ENCODE data around the gene CLIP1.
"Not testable (repeated sequence)": the region's sequence is repeated elsewhere in the genome, so short reads cannot be mapped to it uniquely, and the experiment has no call there.

Gene CLIP1

DNA sequence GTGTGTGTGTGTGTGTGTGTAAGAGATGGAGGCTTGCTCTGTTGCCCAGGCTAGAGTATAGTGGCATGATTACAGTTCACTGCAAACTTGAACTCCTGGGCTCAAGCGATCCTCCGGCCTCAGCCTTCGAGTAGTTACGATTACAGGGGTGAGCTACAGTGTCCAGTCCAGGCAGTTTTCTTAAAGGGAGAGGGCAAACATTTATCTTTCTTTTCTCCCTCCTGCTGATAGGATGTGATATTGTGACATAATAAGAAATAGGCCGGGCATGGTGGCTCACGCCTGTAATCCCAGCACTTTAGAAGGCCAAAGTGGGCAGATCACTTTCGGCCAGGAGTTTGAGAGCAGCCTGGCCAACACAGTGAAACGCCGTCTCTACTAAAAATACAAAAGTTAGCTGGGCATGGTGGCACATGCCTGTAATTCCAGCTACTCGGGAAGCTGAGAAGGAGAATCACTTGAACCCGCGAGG lies 31.8 kb upstream of the CLIP1 start:
- H3K9ac ChIP-seq (ENCODE audit: low read length): no peak overlapping the region
- H3K4ac ChIP-seq (ENCODE audit: low read depth, low read length): no peak overlapping the region
- H2BK5ac ChIP-seq (ENCODE audit: low read depth, low read length, poor library complexity): no peak overlapping the region
- H3K36me3 ChIP-seq (ENCODE audit: control insufficient read depth in 1 of 2, insufficient read depth in 2 of 2, low read length in 2 of 2): peaks cover 0 to 1% of the 10 kb centered on the region in 2 experiments
- DNase-seq: no peak
- H2AK5ac ChIP-seq (ENCODE audit: low read length): no peak overlapping the region
- no peak overlapping the region for H3K23ac ChIP-seq (ENCODE audit: low read length)
- H3K4me1 ChIP-seq (ENCODE audit: control insufficient read depth in 1 of 2, insufficient read depth in 2 of 2, low read length in 2 of 2): peaks cover 0 to 2% of the 10 kb centered on the region in 2 experiments
- H3K79me2 ChIP-seq (ENCODE audit: control insufficient read depth, insufficient read depth, low read length, poor library complexity): no peaks in the 10 kb centered on the region
- peak overlapping the region; percentile 61 for H4K8ac ChIP-seq (ENCODE audit: low read depth, low read length)
- no peak overlapping the region for H4K12ac ChIP-seq (ENCODE audit: low read depth, low read length)
- no peak overlapping the region for H2AFZ ChIP-seq (ENCODE audit: insufficient read depth, low read length, poor library complexity)
- no peak overlapping the region for H3K4me2 ChIP-seq (ENCODE audit: low read length)
- WGBS (ENCODE audit: extremely low coverage, insufficient coverage, insufficient read length): no CpG with 5 or more reads among the region's 12 CpGs
- H3K27me3 ChIP-seq (ENCODE audit: insufficient read depth, low read length): no peaks in the 10 kb centered on the region
- no peak overlapping the region for H3K18ac ChIP-seq (ENCODE audit: low read length)
- H3K14ac ChIP-seq (ENCODE audit: low read length): no peak overlapping the region
- no peak overlapping the region for H3K27ac ChIP-seq (ENCODE audit: low read depth, low read length)
- no peak overlapping the region for H4K91ac ChIP-seq (ENCODE audit: low read depth, low read length)
- H3K79me1 ChIP-seq (ENCODE audit: low read length): peaks cover 7% of the 10 kb centered on the region
- no peak overlapping the region for H2BK120ac ChIP-seq (ENCODE audit: insufficient read depth, low read length, poor library complexity)
- no peak overlapping the region for H3K4me3 ChIP-seq (ENCODE audit: low read depth, low read length)
- no peaks in the 10 kb centered on the region for H3K9me3 ChIP-seq (ENCODE audit: insufficient read depth, low read depth, low read length)
- no peak overlapping the region for H2BK12ac ChIP-seq (ENCODE audit: low read length)

GRCh38 chr12:122452701-122453285 lies 30.3 kb upstream of the CLIP1 start:
- Histone ChIP-seq H3K23ac (ENCODE audit: low read length) (no peak overlapping the region), H3K9me3 (ENCODE audit: insufficient read depth, low read depth, low read length) (no peaks in the 10 kb centered on the region), H3K79me2 (ENCODE audit: control insufficient read depth, insufficient read depth, low read length, poor library complexity) (no peaks in the 10 kb centered on the region), H3K14ac (ENCODE audit: low read length) (no peak overlapping the region), H3K36me3 (ENCODE audit: control insufficient read depth in 1 of 2, insufficient read depth in 2 of 2, low read length in 2 of 2) (peaks cover 0 to 1% of the 10 kb centered on the region in 2 experiments), H3K4ac (ENCODE audit: low read depth, low read length) (no peak overlapping the region), H4K91ac (ENCODE audit: low read depth, low read length) (no peak overlapping the region), H2BK12ac (ENCODE audit: low read length) (no peak overlapping the region), H3K27ac (ENCODE audit: low read depth, low read length) (no peak overlapping the region), H3K79me1 (ENCODE audit: low read length) (peaks cover 7% of the 10 kb centered on the region), H2BK5ac (ENCODE audit: low read depth, low read length, poor library complexity) (no peak overlapping the region), H3K9ac (ENCODE audit: low read length) (no peak overlapping the region), H3K4me1 (ENCODE audit: control insufficient read depth in 1 of 2, insufficient read depth in 2 of 2, low read length in 2 of 2) (peaks cover 0 to 2% of the 10 kb centered on the region in 2 experiments), H3K4me3 (ENCODE audit: low read depth, low read length) (no peak overlapping the region), H3K27me3 (ENCODE audit: insufficient read depth, low read length) (no peaks in the 10 kb centered on the region), H3K18ac (ENCODE audit: low read length) (no peak overlapping the region), H3K4me2 (ENCODE audit: low read length) (no peak overlapping the region), H2BK120ac (ENCODE audit: insufficient read depth, low read length, poor library complexity) (no peak overlapping the region), H2AFZ (ENCODE audit: insufficient read depth, low read length, poor library complexity) (no peak overlapping the region), H4K8ac (ENCODE audit: low read depth, low read length) (no peak overlapping the region), H2AK5ac (ENCODE audit: low read length) (no peak overlapping the region), H4K12ac (ENCODE audit: low read depth, low read length) (no peak overlapping the region)
- no CpG with 5 or more reads among the region's 11 CpGs for WGBS (ENCODE audit: extremely low coverage, insufficient coverage, insufficient read length)
- DNase-seq: no peak

- Histone ChIP-seq H2BK120ac (ENCODE audit: insufficient read depth, low read length, poor library complexity) (peak overlapping the region; percentile 66), H3K79me2 (ENCODE audit: control insufficient read depth, insufficient read depth, low read length, poor library complexity) (no peaks in the 10 kb centered on the region), H4K8ac (ENCODE audit: low read depth, low read length) (no peak overlapping the region), H2AK5ac (ENCODE audit: low read length) (no peak overlapping the region), H3K27ac (ENCODE audit: low read depth, low read length) (peak overlapping the region; percentile 47), H3K18ac (ENCODE audit: low read length) (no peak overlapping the region), H2BK12ac (ENCODE audit: low read length) (peak overlapping the region; percentile 49), H2BK5ac (ENCODE audit: low read depth, low read length, poor library complexity) (peak overlapping the region; percentile 40), H4K91ac (ENCODE audit: low read depth, low read length) (peak overlapping the region; percentile 24), H4K12ac (ENCODE audit: low read depth, low read length) (no peak overlapping the region), H3K4me3 (ENCODE audit: low read depth, low read length) (no peak overlapping the region), H3K36me3 (ENCODE audit: control insufficient read depth in 1 of 2, insufficient read depth in 2 of 2, low read length in 2 of 2) (peaks cover 0 to 1% of the 10 kb centered on the region in 2 experiments), H3K9ac (ENCODE audit: low read length) (no peak overlapping the region), H3K23ac (ENCODE audit: low read length) (no peak overlapping the region), H3K27me3 (ENCODE audit: insufficient read depth, low read length) (no peaks in the 10 kb centered on the region), H3K4me1 (ENCODE audit: control insufficient read depth in 1 of 2, insufficient read depth in 2 of 2, low read length in 2 of 2) (peaks cover 0 to 2% of the 10 kb centered on the region in 2 experiments), H3K79me1 (ENCODE audit: low read length) (peaks cover 7% of the 10 kb centered on the region), H2AFZ (ENCODE audit: insufficient read depth, low read length, poor library complexity) (no peak overlapping the region), H3K9me3 (ENCODE audit: insufficient read depth, low read depth, low read length) (no peaks in the 10 kb centered on the region), H3K4ac (ENCODE audit: low read depth, low read length) (no peak overlapping the region), H3K4me2 (ENCODE audit: low read length) (no peak overlapping the region), H3K14ac (ENCODE audit: low read length) (no peak overlapping the region)
- WGBS (ENCODE audit: extremely low coverage, insufficient coverage, insufficient read length): no CpG with 5 or more reads among the region's 2 CpGs
- DNase-seq: peak; percentile 86 to 99
Observed at GRCh38 chr12:122449317-122449716, 26.8 kb upstream of the CLIP1 start.

DNA sequence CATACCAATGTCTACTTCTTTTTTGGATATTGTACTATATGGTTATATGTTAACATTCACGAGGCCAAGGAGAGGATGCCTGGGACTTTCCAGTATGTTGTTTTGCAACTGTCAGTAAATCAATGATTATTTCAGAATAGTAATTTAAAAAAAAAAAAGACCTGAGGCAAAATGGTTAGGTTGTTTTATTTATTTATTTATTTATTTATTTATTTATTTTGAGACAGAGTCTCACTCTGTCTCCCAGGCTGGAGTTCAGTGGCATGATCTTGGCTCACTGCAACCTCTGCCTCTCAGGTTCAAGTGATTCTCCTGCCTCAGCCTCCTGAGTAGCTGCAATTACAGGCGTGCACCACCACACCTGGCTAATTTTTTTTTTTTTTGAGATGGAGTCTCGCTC lies 25.4 kb upstream of the CLIP1 start:
- not testable (repeated sequence) for H3K9me3 ChIP-seq (ENCODE audit: insufficient read depth, low read depth, low read length); H3K4me2 ChIP-seq (ENCODE audit: low read length); H3K4ac ChIP-seq (ENCODE audit: low read depth, low read length); H3K79me1 ChIP-seq (ENCODE audit: low read length); H2BK12ac ChIP-seq (ENCODE audit: low read length); H3K79me2 ChIP-seq (ENCODE audit: control insufficient read depth, insufficient read depth, low read length, poor library complexity); H4K91ac ChIP-seq (ENCODE audit: low read depth, low read length); H3K23ac ChIP-seq (ENCODE audit: low read length); H4K8ac ChIP-seq (ENCODE audit: low read depth, low read length); H2BK120ac ChIP-seq (ENCODE audit: insufficient read depth, low read length, poor library complexity); H3K4me3 ChIP-seq (ENCODE audit: low read depth, low read length); DNase-seq; H3K27me3 ChIP-seq (ENCODE audit: insufficient read depth, low read length); H3K18ac ChIP-seq (ENCODE audit: low read length); H3K27ac ChIP-seq (ENCODE audit: low read depth, low read length); H4K12ac ChIP-seq (ENCODE audit: low read depth, low read length); H2AFZ ChIP-seq (ENCODE audit: insufficient read depth, low read length, poor library complexity); H2BK5ac ChIP-seq (ENCODE audit: low read depth, low read length, poor library complexity); H3K14ac ChIP-seq (ENCODE audit: low read length); H2AK5ac ChIP-seq (ENCODE audit: low read length); H3K36me3 ChIP-seq (ENCODE audit: control insufficient read depth in 1 of 2, insufficient read depth in 2 of 2, low read length in 2 of 2); H3K4me1 ChIP-seq (ENCODE audit: control insufficient read depth in 1 of 2, insufficient read depth in 2 of 2, low read length in 2 of 2); H3K9ac ChIP-seq (ENCODE audit: low read length)
- no CpG with 5 or more reads among the region's 3 CpGs for WGBS (ENCODE audit: extremely low coverage, insufficient coverage, insufficient read length)
